ENCODE results near the gene CAMSAP3.
"Not testable (repeated sequence)": the region's sequence is repeated elsewhere in the genome, so short reads cannot be mapped to it uniquely, and the experiment has no call there.

CAMSAP3 gene

GRCh38 chr19:7632340-7633203 lies 36.9 kb downstream of the CAMSAP3 start:
- no peak for DNase-seq

GRCh38 chr19:7633698-7634097 lies 38.0 kb downstream of the CAMSAP3 start, which contains the start of gene PCP2:
Gene PCP2 (minus strand): TSS chr19:7633719. CDS start chr19:7633457, 262 bp downstream.
- DNase-seq, result no peak

- DNase-seq, result no peak
Measured at GRCh38 chr19:7635670-7636069, 40.0 kb downstream of the CAMSAP3 start.

GRCh38 chr19:7636317-7636690 lies 40.6 kb downstream of the CAMSAP3 start:
- DNase-seq, result no peak

GRCh38 chr19:7636691-7637373 lies 41.2 kb downstream of the CAMSAP3 start, which contains the start of gene STXBP2:
Gene STXBP2 (plus strand): TSS chr19:7637110. CDS start chr19:7637150, 40 bp downstream.
- DNase-seq, result no peak

- DNase-seq, result no peak
Measured at GRCh38 chr19:7637374-7638256, 42.0 kb downstream of the CAMSAP3 start.

GRCh38 chr19:7638802-7639465 lies 43.3 kb downstream of the CAMSAP3 start:
- DNase-seq, result no peak

- DNase-seq, result no peak
Measured at GRCh38 chr19:7639863-7640348, 44.2 kb downstream of the CAMSAP3 start.

GRCh38 chr19:7640803-7641202 lies 45.1 kb downstream of the CAMSAP3 start:
- DNase-seq, result no peak

- DNase-seq, result no peak
Measured at GRCh38 chr19:7641290-7642276, 45.9 kb downstream of the CAMSAP3 start.

- DNase-seq, result no peak
Measured at GRCh38 chr19:7642295-7643030, 46.8 kb downstream of the CAMSAP3 start.

- DNase-seq, result no peak
Measured at GRCh38 chr19:7643031-7643415, 47.4 kb downstream of the CAMSAP3 start.

- not testable (repeated sequence) for DNase-seq
Measured at GRCh38 chr19:7643629-7644549, 48.2 kb downstream of the CAMSAP3 start.

- no peak for DNase-seq
Measured at GRCh38 chr19:7644550-7644877, 48.9 kb downstream of the CAMSAP3 start.

GRCh38 chr19:7645163-7645562 lies 49.5 kb downstream of the CAMSAP3 start:
- DNase-seq, result no peak

GRCh38 chr19:7645656-7646425 lies 50.2 kb downstream of the CAMSAP3 start:
- no peak for DNase-seq

- no peak for DNase-seq
Measured at GRCh38 chr19:7646426-7646700, 50.7 kb downstream of the CAMSAP3 start.

GRCh38 chr19:7647156-7647555 lies 51.5 kb downstream of the CAMSAP3 start:
- DNase-seq, result no peak

Measured in HCEC 1CT (cell line).